H1 (cell line): Measurements from ENCODE around the gene CDC42EP4. TPM values are rescaled to one million over a fixed set of nuclear protein-coding genes. Genes with fewer than 3 reads are reported as not detected.

Experiments
- CTCF ChIA-PET: fragments of 300-600 bp; sonication (Branson Sonifier 250); formaldehyde crosslinking; loops from one replicate; lab custom pipeline; 2021; ENCODE audit not compliant: partially characterized antibody; lab: Charles Lee
- POLR2A ChIA-PET: fragments of 300-600 bp; sonication (Branson Sonifier 250); formaldehyde crosslinking; loops from one replicate; lab custom pipeline; 2021; ENCODE audit warnings: inconsistent platforms; ENCODE audit not compliant: partially characterized antibody; lab: Charles Lee
- DNase-seq, 2 experiments: peaks; one replicate each; pipeline versions ENCODE4 v3.0.0 to v3.0.0-alpha.2; 2010 to 2022; ENCODE audit warnings: low spot score in 2 of 2, low read depth in 1 of 2, mixed read lengths in 1 of 2
- FAIRE-seq: peaks from 2 replicates; lab custom pipeline; 2011; peaks lifted over from hg19 to GRCh38; lab: Jason Lieb, UNC
- H2AFZ ChIP-seq: 2 replicates; pipeline ENCODE4 v1.8.1; 2012; ENCODE audit warnings: low read length, inconsistent platforms
- H2AK5ac ChIP-seq: 2 replicates; pipeline ENCODE4 v1.6.1; 2013; ENCODE audit warnings: low read depth, low read length
- H2BK120ac ChIP-seq: replicated peaks from 2 replicates; pipeline ENCODE3; 2013; ENCODE audit warnings: low read depth, low read length, inconsistent platforms
- H2BK12ac ChIP-seq: 2 replicates; pipeline ENCODE4 v1.6.1; 2013; ENCODE audit warnings: low read depth, low read length
- H2BK15ac ChIP-seq: 2 replicates; pipeline ENCODE4 v1.6.1; 2013; ENCODE audit warnings: low read length
- H2BK20ac ChIP-seq: 2 replicates; pipeline ENCODE4 v1.6.1; 2013; ENCODE audit warnings: low read length
- H2BK5ac ChIP-seq: 2 replicates; pipeline ENCODE4 v1.6.1; 2013; ENCODE audit warnings: low read depth, low read length
- H3K14ac ChIP-seq: 2 replicates; pipeline ENCODE4 v1.6.1; 2013; ENCODE audit warnings: inconsistent platforms; ENCODE audit not compliant: insufficient read length
- H3K18ac ChIP-seq: 2 replicates; pipeline ENCODE4 v1.6.1; 2013; ENCODE audit warnings: low read length; ENCODE audit errors: extremely low read depth
- H3K23ac ChIP-seq: 2 replicates; pipeline ENCODE4 v1.6.1; 2013; ENCODE audit warnings: inconsistent platforms; ENCODE audit not compliant: insufficient read length
- H3K23me2 ChIP-seq: 2 replicates; pipeline ENCODE4 v1.6.1; 2013; ENCODE audit warnings: low read depth, low read length
- H3K27ac ChIP-seq: 2 replicates; pipeline ENCODE4 v1.6.1; 2011; ENCODE audit warnings: low read depth, low read length, inconsistent platforms
- H3K27me3 ChIP-seq, 4 experiments: replicated peaks in 1 of 4; 1 replicate in 1 of 4; 2 replicates in 3 of 4; pipeline versions ENCODE4 v1.6.1 to v1.8.1; 2011 to 2013; ENCODE audit warnings: low read length in 3 of 4, mild to moderate bottlenecking in 3 of 4, inconsistent platforms in 2 of 4, mixed read lengths in 2 of 4, moderate library complexity in 1 of 4; ENCODE audit not compliant: control insufficient read depth in 3 of 4, insufficient read depth in 3 of 4; ENCODE audit errors: extremely low read depth in 1 of 4
- H3K36me3 ChIP-seq, 4 experiments: 2 replicates each; pipeline versions ENCODE4 v1.6.1 to v1.8.1; 2011 to 2013; ENCODE audit warnings: mild to moderate bottlenecking in 4 of 4, low read length in 3 of 4, moderate library complexity in 2 of 4, control low read depth in 1 of 4, inconsistent platforms in 1 of 4; ENCODE audit not compliant: insufficient read depth in 4 of 4, control insufficient read depth in 2 of 4
- H3K4ac ChIP-seq: replicated peaks from 2 replicates; pipeline ENCODE3; 2013; ENCODE audit warnings: low read length, low read depth, mixed read lengths, inconsistent platforms; ENCODE audit not compliant: insufficient read length
- H3K4me1 ChIP-seq, 4 experiments: replicated peaks in 1 of 4; 1 replicate in 1 of 4; 2 replicates in 3 of 4; pipeline versions ENCODE4 v1.6.1 to v1.8.1; 2011 to 2013; ENCODE audit warnings: low read length in 3 of 4, inconsistent platforms in 2 of 4, mixed read lengths in 1 of 4; ENCODE audit not compliant: insufficient read depth in 4 of 4, control insufficient read depth in 3 of 4
- H3K4me2 ChIP-seq, 2 experiments: 2 replicates each; pipeline versions ENCODE4 v1.6.1 to v1.8.1; 2011 to 2013; ENCODE audit warnings: low read depth in 2 of 2, low read length in 2 of 2, control low read depth in 1 of 2, inconsistent platforms in 1 of 2, mild to moderate bottlenecking in 1 of 2; ENCODE audit not compliant: insufficient read depth in 1 of 2
- H3K4me3 ChIP-seq, 4 experiments: fragments of 200-600, 300-600 bp in 1 of 4; sonication (generic), shearing (Covaris generic), sonication (Bioruptor Twin) in 1 of 4; 2 replicates each; pipeline versions ENCODE4 v1.5.1 to v1.8.1; 2011 to 2016; ENCODE audit warnings: low read length in 4 of 4, low read depth in 3 of 4, control low read depth in 2 of 4, inconsistent platforms in 2 of 4, mild to moderate bottlenecking in 2 of 4, mixed read lengths in 1 of 4, moderate library complexity in 1 of 4; ENCODE audit not compliant: insufficient read depth in 2 of 4; ENCODE audit errors: extremely low read depth in 1 of 4
- H3K56ac ChIP-seq: replicated peaks from 2 replicates; pipeline ENCODE3; 2013; ENCODE audit warnings: low read depth, mild to moderate bottlenecking, mixed read lengths, low read length, inconsistent platforms; ENCODE audit not compliant: insufficient read length
- H3K79me1 ChIP-seq: 2 replicates; pipeline ENCODE4 v1.6.1; 2013; ENCODE audit warnings: low read depth, low read length, control low read depth
- H3K79me2 ChIP-seq, 2 experiments: 2 replicates each; pipeline versions ENCODE4 v1.6.1 to v1.8.1; 2012 to 2013; ENCODE audit warnings: low read length in 2 of 2, mild to moderate bottlenecking in 2 of 2, inconsistent platforms in 1 of 2; ENCODE audit not compliant: insufficient read depth in 2 of 2, control insufficient read depth in 1 of 2
- H3K9ac ChIP-seq, 4 experiments: replicated peaks in 1 of 4; 1 replicate in 1 of 4; 2 replicates in 3 of 4; pipeline versions ENCODE4 v1.6.1 to v1.8.1; 2011 to 2013; ENCODE audit warnings: low read depth in 3 of 4, low read length in 3 of 4, control low read depth in 2 of 4, mild to moderate bottlenecking in 2 of 4, moderate library complexity in 2 of 4, inconsistent platforms in 1 of 4; ENCODE audit errors: extremely low read depth in 1 of 4
- H3K9me3 ChIP-seq, 2 experiments: 2 replicates each; pipeline versions ENCODE4 v1.6.1 to v1.8.1; 2012 to 2013; ENCODE audit warnings: mild to moderate bottlenecking in 2 of 2, moderate library complexity in 2 of 2, control low read depth in 1 of 2, inconsistent platforms in 1 of 2, low read depth in 1 of 2, low read length in 1 of 2, mixed read lengths in 1 of 2; ENCODE audit not compliant: insufficient read depth in 2 of 2
- H4K20me1 ChIP-seq, 2 experiments: replicated peaks in 1 of 2; 2 replicates each; pipeline versions ENCODE3 to v1.8.1; 2011 to 2013; ENCODE audit warnings: inconsistent platforms in 2 of 2, low read length in 2 of 2, mild to moderate bottlenecking in 1 of 2; ENCODE audit not compliant: insufficient read depth in 2 of 2, control insufficient read depth in 1 of 2
- H4K5ac ChIP-seq: 2 replicates; pipeline ENCODE4 v1.6.1; 2013; ENCODE audit warnings: low read length, low read depth, mixed read lengths, inconsistent platforms; ENCODE audit not compliant: insufficient read length
- H4K8ac ChIP-seq: 2 replicates; pipeline ENCODE4 v1.8.0; 2013; ENCODE audit warnings: mild to moderate bottlenecking, moderate library complexity, low read length, inconsistent platforms; ENCODE audit not compliant: insufficient read depth; ENCODE audit errors: extremely low read depth
- H4K91ac ChIP-seq: replicated peaks from 2 replicates; pipeline ENCODE3; 2013; ENCODE audit warnings: low read length, mixed read lengths, inconsistent platforms; ENCODE audit not compliant: insufficient read length
- BCL11A ChIP-seq, 2 experiments: IDR thresholded peaks; one replicate each; pipeline ENCODE4 v1.6.1; 2011; ENCODE audit warnings: low read depth in 2 of 2, low read length in 2 of 2, mild to moderate bottlenecking in 2 of 2
- CEBPB ChIP-seq: IDR thresholded peaks from 2 replicates; pipeline ENCODE4 v1.6.1; 2012; ENCODE audit warnings: low read depth, low read length
- CREB1 ChIP-seq: IDR thresholded peaks from 2 replicates; pipeline ENCODE4 v1.6.1; 2012; ENCODE audit warnings: inconsistent platforms
- CTCF ChIP-seq, 3 experiments: IDR thresholded peaks; 1 replicate in 2 of 3; 2 replicates in 1 of 3; pipeline versions ENCODE4 v1.5.1 to v1.6.1; 2011; ENCODE audit warnings: low read length in 3 of 3, mild to moderate bottlenecking in 3 of 3, inconsistent platforms in 2 of 3, low read depth in 1 of 3, moderate library complexity in 1 of 3; ENCODE audit not compliant: insufficient read depth in 1 of 3; ENCODE audit errors: control extremely low read depth in 1 of 3
- GTF2F1 ChIP-seq: IDR thresholded peaks from 2 replicates; pipeline ENCODE4 v1.6.1; 2012; ENCODE audit warnings: low read depth, low read length, improper control_type of control experiment, borderline replicate concordance
- MAX ChIP-seq: IDR thresholded peaks from 2 replicates; pipeline ENCODE4 v1.6.1; 2012; ENCODE audit warnings: inconsistent platforms
- RXRA ChIP-seq: IDR thresholded peaks from 2 replicates; pipeline ENCODE4 v1.6.1; 2011; ENCODE audit warnings: low read depth, mild to moderate bottlenecking, low read length, moderate library complexity; ENCODE audit not compliant: insufficient read depth
- SIRT6 ChIP-seq: IDR thresholded peaks from one replicate; pipeline ENCODE4 v1.7.1; 2012; ENCODE audit warnings: low read length, inconsistent platforms
- SUZ12 ChIP-seq: fragments of 200-600 bp; sonication (generic); IDR thresholded peaks from 2 replicates; pipeline ENCODE4 v1.6.1; 2012; ENCODE audit warnings: mild to moderate bottlenecking, inconsistent platforms, low read length, moderate library complexity, mixed read lengths
- USF2 ChIP-seq: IDR thresholded peaks from 2 replicates; pipeline ENCODE4 v1.6.1; 2011; ENCODE audit warnings: low read length, improper control_type of control experiment
- ZNF274 ChIP-seq: IDR thresholded peaks from 2 replicates; pipeline ENCODE4 v1.7.0; 2012; ENCODE audit warnings: low read length, borderline replicate concordance; ENCODE audit errors: extremely low read depth
- WGBS, 2 experiments: shearing (Covaris generic) in 1 of 2; methylation state at CpG; one replicate each; pipeline versions ENCODE4 v1.1.6 to v1.1.7; 2013 to 2015; ENCODE audit warnings: low lambda C conversion rate in 2 of 2, mixed read lengths in 2 of 2, inconsistent platforms in 1 of 2, low coverage in 1 of 2, missing lambda C conversion rate in 1 of 2; ENCODE audit not compliant: insufficient replicate concordance in 2 of 2, insufficient coverage in 1 of 2, insufficient read length in 1 of 2; ENCODE audit errors: extremely low coverage in 1 of 2, missing lambda C conversion rate in 1 of 2; 5-methylcytosine and 5-hydroxymethylcytosine counted together
- polyA plus RNA-seq, 7 experiments: library from polyadenylated mRNA; depleted of rRNA in 3 of 7; stranded (reverse) in 5 of 7; unstranded in 2 of 7; fragments of >200 nt in 5 of 7; fragments of 200-250 nt in 2 of 7; gene quantifications; 1 replicate in 5 of 7; 2 replicates in 1 of 7; 4 replicates in 1 of 7; pipeline versions ENCODE4 v1.2.1 to v1.2.3, GENCODE V29; 2011 to 2013; ENCODE audit warnings: missing spikeins in 2 of 7, mixed read lengths in 2 of 7
- total RNA-seq: library from RNA; stranded (reverse); fragmentation: NEBNext Ultra II Directional; extraction: Animal tissue kit (Norgen Biotek cat#: 25700); gene quantifications from 2 replicates; pipeline ENCODE4 v1.2.1, GENCODE V29; 2021

CDC42EP4 gene
- total and polyA plus RNA-seq, 2 of the 8 experiments (the other 6 are each of a cell fraction or from before 2014, with no cell fraction given): 8.8 to 12.6 TPM

GRCh38 chr17:73319766-73320165 lies 8.0 kb upstream of the CDC42EP4 start:
- DNase-seq (no peak), FAIRE-seq (no peak)
- no peaks in the 10 kb centered on the region; a peak in 1 of 7 replicates for H3K27me3 ChIP-seq
- ChIA-PET CTCF (interaction anchor here (0.8 to 4.2 kb wide), 7 partner anchors 9 to 64 kb away, joined by 3 to 26 read pairs (median 3); partner anchors contain the start of gene CDC42EP4), POLR2A (interaction anchor here (1.5 kb wide), 1 partner anchor 42 kb away, joined by 4 read pairs; no protein-coding TSS in a partner anchor)
- no peak overlapping the region for H3K23ac ChIP-seq
- H2AFZ ChIP-seq: no peak overlapping the region
- no peaks in the 10 kb centered on the region for H3K36me3 ChIP-seq
- H3K79me1 ChIP-seq: no peaks in the 10 kb centered on the region
- H2BK120ac ChIP-seq: no peak overlapping the region
- no peak overlapping the region for H2AK5ac ChIP-seq
- peaks cover 4 to 14% (median 9%) of the 10 kb centered on the region in 4 experiments for H3K4me1 ChIP-seq
- H3K56ac ChIP-seq: no peak overlapping the region
- H3K14ac ChIP-seq: no peak overlapping the region
- H3K4me2 ChIP-seq: no peak overlapping the region
- no peak overlapping the region for H3K4ac ChIP-seq
- H2BK15ac ChIP-seq: no peak overlapping the region
- no peak overlapping the region for H4K91ac ChIP-seq
- H4K5ac ChIP-seq: no peak overlapping the region
- no peaks in the 10 kb centered on the region for H3K79me2 ChIP-seq
- H4K20me1 ChIP-seq: no peaks in the 10 kb centered on the region
- no peaks in the 10 kb centered on the region for H3K23me2 ChIP-seq
- H2BK20ac ChIP-seq: no peak overlapping the region
- H3K9ac ChIP-seq: no peak overlapping the region
- H2BK12ac ChIP-seq: no peak overlapping the region
- WGBS, 2 experiments: 78% methylated on average over 3 of the region's 3 CpGs; no CpG with 5 or more reads in 1 of the 2 experiments
- H4K8ac ChIP-seq: no peak overlapping the region
- no peak overlapping the region for H3K27ac ChIP-seq
- no peak overlapping the region for H3K18ac ChIP-seq
- H3K4me3 ChIP-seq: no peak overlapping the region
- no peaks in the 10 kb centered on the region for H3K9me3 ChIP-seq
- H2BK5ac ChIP-seq: no peak overlapping the region
- TF ChIP-seq CTCF (IDR thresholded peaks at IDR 0.05; ENCODE audit: control extremely low read depth in 1 of 3, insufficient read depth in 1 of 3, low read depth in 1 of 3, low read length in 3 of 3) (no peak), ZNF274 (no peak), SIRT6 (no peak), CEBPB (no peak), MAX (no peak), BCL11A (IDR thresholded peaks at IDR 0.05; ENCODE audit: low read depth in 2 of 2, low read length in 2 of 2) (no peak), SUZ12 (no peak), GTF2F1 (no peak), USF2 (no peak), CREB1 (no peak), RXRA (no peak)
